ENCODE measurements around the gene EIF4B.
"Not testable (repeated sequence)": the region's sequence is repeated elsewhere in the genome, so short reads cannot be mapped to it uniquely, and the experiment has no call there.

Gene EIF4B

GRCh38 chr12:53004178-53004577, 2.1 kb upstream of the EIF4B start:
- peak; percentile 48 for DNase-seq (ENCODE audit: low read depth)

GRCh38 chr12:53004582-53004981, 1.7 kb upstream of the EIF4B start:
- DNase-seq (ENCODE audit: low read depth), result peak; percentile 27

DNA sequence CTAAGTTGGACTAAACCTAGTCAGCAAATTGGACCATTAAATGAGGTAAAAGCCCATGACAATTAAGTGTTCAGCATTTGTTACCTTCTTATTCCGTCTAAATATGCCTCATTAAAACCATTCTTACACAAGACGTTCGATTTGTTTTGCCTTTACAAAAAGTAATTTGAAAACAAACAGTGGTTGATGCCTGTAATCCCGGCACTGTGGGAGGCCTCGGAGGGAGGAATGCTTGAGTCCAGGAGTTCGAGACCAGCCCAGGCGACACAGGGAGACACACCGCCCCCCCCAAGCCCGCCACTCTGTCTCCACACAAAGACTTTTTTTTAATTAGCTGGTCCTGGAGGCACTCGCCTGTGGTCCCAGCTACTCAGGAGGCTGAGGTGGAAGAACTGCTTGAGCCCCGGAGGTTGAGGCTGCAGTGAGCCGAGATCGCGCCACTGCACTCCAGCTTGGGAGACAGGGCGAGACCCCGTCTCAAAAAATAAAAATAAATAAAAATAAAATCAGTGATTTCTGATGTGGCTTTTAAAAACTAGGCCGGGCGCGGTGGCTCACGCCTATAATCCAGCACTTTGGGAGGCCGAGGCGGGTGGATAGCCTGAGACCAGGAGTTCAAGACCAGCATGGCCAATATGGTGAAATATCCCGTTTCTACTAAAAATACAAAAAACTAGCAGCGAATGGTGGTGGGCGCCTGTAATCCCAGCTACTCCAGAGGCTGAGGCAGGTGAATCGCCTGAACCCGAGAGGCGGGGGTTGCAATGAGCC, 856 bp upstream of the EIF4B start:
- DNase-seq (ENCODE audit: low read depth), result peak; percentile 4

- DNase-seq (ENCODE audit: low read depth), result peak; percentile 74
These were observed 604 bp downstream of the EIF4B start for GRCh38 chr12:53006810-53007309.

- no peak for DNase-seq (ENCODE audit: low read depth)
These were observed 1.1 kb downstream of the EIF4B start for GRCh38 chr12:53007343-53007742.

- not testable (repeated sequence) for DNase-seq (ENCODE audit: low read depth)
These were observed 2.5 kb downstream of the EIF4B start for GRCh38 chr12:53008760-53009159.

GRCh38 chr12:53010955-53011354, 4.7 kb downstream of the EIF4B start:
- no peak for DNase-seq (ENCODE audit: low read depth)

GRCh38 chr12:53011889-53012288, 5.6 kb downstream of the EIF4B start:
- no peak for DNase-seq (ENCODE audit: low read depth)

GRCh38 chr12:53012928-53013327, 6.7 kb downstream of the EIF4B start:
- no peak for DNase-seq (ENCODE audit: low read depth)

DNA sequence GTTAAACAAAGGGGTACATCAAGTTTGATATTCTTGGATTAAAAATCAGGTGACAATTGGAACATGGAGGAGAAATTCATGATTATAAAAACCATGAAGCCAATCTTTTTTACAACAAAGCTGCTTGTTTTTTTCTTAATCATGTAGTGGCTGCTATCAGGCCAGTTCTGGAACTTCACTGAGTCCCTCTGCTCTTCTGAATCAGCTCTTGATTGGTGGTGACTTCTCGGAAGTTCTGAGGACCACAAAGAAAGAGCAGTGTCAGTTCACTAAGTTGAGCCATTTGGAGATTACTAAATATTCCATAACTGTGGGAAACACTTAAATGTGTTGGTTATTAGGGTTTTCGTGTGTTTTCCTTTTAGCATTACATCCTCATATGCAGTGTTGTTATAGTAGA, 8.5 kb downstream of the EIF4B start:
- no peak for DNase-seq (ENCODE audit: low read depth)

GRCh38 chr12:53025250-53025649, 19.0 kb downstream of the EIF4B start:
- DNase-seq (ENCODE audit: low read depth), result no peak

DNA sequence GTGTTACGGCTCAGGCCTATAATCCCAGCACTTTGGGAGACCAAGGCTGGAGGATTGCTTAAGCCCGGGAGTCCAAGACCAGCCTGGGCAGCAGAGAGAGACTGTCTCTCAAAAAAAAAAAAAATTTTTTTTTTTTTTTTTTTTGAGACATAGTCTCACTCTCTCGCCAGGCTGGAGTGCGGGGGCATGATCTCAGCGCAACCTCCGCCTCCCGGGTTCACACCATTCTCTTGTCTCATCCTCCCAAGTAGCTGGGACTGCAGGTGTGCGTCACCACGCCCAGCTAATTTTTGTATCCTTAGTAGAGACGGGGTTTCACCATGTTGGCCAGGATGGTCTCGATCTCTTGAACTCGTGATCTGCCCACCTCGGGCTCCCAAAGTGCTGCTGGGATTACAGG, 20.8 kb downstream of the EIF4B start:
- not testable (repeated sequence) for DNase-seq (ENCODE audit: low read depth)

- no peak for DNase-seq (ENCODE audit: low read depth)
These were observed 25.4 kb downstream of the EIF4B start for GRCh38 chr12:53031616-53032015.

DNA sequence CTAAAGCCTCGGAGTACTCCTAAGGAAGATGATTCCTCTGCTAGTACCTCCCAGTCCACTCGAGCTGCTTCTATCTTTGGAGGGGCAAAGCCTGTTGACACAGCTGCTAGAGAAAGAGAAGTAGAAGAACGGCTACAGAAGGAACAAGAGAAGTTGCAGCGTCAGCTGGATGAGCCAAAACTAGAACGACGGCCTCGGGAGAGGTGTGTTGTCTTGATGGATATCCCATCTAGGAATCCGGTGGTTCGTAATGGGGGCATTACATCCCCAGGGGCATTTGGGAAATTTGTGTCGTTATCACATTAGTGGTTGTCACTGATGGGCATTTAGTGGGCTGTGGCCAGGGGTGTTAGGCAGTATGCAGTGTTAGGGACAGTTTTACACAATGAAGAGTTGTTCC, 27.6 kb downstream of the EIF4B start:
- not testable (repeated sequence) for DNase-seq (ENCODE audit: low read depth)

DNA sequence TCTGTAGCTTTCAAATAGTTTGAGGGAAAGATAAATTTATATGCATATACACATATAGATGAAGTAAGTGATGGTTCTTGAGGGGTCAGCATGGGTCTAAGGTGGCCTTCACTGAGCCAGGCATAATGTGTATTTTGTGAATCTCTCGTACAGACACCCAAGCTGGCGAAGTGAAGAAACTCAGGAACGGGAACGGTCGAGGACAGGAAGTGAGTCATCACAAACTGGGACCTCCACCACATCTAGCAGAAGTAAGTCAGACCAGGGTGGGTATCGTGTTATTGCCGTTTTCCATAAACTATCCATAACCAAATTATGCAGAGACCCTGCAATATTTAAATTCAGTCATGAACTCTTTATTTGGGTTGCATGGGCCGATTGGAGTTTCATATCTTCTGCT, 28.2 kb downstream of the EIF4B start:
- no peak for DNase-seq (ENCODE audit: low read depth)

- DNase-seq (ENCODE audit: low read depth), result no peak
These were observed 30.5 kb downstream of the EIF4B start for GRCh38 chr12:53036802-53037201.

- DNase-seq (ENCODE audit: low read depth), result no peak
These were observed 33.6 kb downstream of the EIF4B start for GRCh38 chr12:53039851-53040250.

DNA sequence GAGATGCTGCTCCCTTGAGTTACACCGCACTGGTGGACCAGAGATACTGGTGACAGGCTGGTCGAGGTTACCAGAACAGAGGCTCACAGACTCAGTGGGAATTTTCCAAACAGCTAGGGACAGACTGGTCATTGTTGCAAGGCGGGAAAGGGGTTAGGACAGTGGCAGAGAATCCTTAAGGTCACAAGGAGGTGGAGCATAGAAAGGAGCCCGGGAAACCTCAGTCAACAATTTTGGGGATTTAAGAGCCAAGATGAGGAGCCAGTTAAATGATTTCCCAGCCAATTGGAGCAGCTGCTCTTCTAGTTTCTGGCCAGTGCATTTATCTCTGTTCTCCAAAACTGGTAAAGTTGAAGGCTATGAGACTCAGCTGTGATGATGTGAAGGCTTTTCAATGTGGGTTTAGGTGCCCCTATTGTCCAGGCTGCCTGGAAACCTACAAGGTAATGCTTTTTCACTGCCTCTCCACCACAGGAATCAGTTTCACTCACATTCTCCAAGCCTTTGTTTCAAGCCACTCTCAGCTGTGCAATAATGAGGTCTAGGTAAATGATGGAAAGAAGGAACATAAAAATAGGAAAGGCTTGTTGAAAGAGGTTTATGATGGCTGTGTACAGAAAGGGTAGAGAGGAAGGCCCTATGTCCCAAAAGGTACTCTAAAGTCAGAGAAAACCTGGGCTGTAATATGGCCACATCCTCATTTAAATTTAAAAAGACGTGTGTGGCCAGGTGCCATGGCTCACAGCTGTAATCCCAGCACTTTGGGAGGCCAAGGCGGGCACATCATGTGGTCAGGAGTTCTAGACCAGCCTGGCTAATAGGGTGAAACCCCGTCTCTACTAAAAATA, 36.6 kb downstream of the EIF4B start:
- DNase-seq (ENCODE audit: low read depth), result no peak

DNA sequence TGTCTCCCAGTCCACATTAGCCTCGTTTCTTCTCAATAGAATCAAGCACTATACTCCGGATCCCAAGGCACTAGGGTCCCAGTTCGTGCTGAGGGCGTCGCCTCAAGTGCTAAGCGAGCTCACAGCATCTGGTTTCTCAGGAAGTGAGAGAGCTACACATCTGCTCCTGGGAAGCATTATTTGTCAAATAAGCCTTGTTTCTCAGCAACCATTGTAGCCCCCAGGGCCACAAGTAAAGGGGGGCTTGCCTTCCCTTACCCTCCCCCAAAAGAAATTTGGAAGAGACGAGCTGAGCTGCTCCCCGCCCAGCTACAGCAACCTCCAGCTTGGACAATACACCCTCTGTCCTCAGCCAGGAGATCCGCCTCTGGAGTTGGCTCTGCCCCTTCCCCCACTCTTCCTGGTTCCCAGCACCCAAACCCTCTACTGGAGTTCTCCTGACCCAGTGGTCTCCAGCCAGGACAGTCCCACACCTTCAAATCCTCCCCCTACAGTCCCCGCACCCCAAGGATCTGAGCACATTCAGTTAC, 37.9 kb downstream of the EIF4B start:
- DNase-seq (ENCODE audit: low read depth), result no peak

- DNase-seq (ENCODE audit: low read depth), result peak; percentile 25
These were observed 38.8 kb downstream of the EIF4B start for GRCh38 chr12:53044896-53045695.

DNA sequence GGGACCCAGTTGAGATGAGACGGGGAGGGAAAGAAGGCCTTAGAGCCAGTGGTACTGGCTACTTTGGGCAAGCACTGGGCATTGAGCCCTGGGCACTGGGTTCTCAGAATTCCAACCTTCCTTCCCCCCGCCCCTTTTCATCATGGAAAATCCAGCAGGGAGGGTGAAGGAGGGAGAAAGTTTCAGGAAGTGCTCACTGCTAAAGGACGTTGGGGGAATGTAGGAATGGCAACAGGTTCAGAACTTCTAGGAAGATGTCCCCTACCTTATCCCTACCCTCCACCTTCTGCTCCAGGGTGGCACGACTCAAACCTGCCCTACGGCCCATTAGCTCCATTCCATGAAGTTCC, 39.4 kb downstream of the EIF4B start:
- DNase-seq (ENCODE audit: low read depth), result peak; percentile 60

DNA sequence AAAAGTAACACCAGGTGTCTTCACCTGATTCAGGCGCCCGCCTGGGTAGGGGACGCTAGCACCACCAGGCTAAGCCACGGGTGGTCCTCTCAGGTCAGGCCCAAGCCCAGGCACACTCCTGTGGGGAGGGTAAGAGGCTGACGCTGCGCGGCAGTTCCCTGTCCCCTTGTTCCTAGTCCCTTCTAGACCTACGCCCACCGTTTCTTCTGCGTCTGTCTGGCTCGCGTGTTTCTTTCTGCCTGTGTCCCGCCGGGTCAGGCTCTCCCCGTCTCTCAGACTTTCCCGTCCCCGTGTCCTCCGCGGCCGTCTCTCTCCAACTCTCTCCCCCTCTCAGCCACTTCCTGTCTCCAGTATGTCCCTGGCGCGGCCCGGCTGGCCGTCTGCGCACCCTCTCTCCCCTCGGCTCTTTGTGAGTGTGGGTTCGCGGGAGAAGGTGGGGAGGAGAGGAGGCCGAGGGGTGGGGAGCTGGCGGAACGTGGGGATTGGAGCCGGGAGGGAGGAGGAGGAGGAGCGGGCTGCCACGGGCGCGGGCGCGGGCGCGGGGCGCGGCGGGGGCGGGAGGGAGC, 40.5 kb downstream of the EIF4B start:
- peak; percentile 96 for DNase-seq (ENCODE audit: low read depth)

All from EH (cell line).